HG02571 (cell line): Measurements from ENCODE around the gene ITGAV.

Source experiments
- ATAC-seq: cut with Tn5 transposase; IDR thresholded peaks from one replicate; pipeline ENCODE4 v1.9.1; 2021; ENCODE audit warnings: mild to moderate bottlenecking, moderate library complexity; ENCODE audit not compliant: unreplicated experiment

Gene ITGAV

GRCh38 chr2:186612026-186612425 lies 22.2 kb downstream of the ITGAV start:
- no peak for ATAC-seq

- no peak for ATAC-seq
These were observed 22.9 kb downstream of the ITGAV start for GRCh38 chr2:186612555-186613440.

GRCh38 chr2:186614373-186614772 lies 24.5 kb downstream of the ITGAV start:
- no peak for ATAC-seq

GRCh38 chr2:186617148-186617547 lies 27.3 kb downstream of the ITGAV start:
- ATAC-seq: no peak

- no peak for ATAC-seq
These were observed 27.9 kb downstream of the ITGAV start for GRCh38 chr2:186617771-186618170.

- no peak for ATAC-seq
These were observed 28.8 kb downstream of the ITGAV start for GRCh38 chr2:186618696-186619095.

- ATAC-seq: no peak
These were observed 33.2 kb downstream of the ITGAV start for GRCh38 chr2:186623084-186623483.

- ATAC-seq: no peak
These were observed 34.4 kb downstream of the ITGAV start for GRCh38 chr2:186624276-186624675.

- ATAC-seq: no peak
These were observed 39.6 kb downstream of the ITGAV start for GRCh38 chr2:186629250-186629996.

- ATAC-seq: no peak
These were observed 42.6 kb downstream of the ITGAV start for GRCh38 chr2:186632417-186632816.

- no peak for ATAC-seq
These were observed 44.8 kb downstream of the ITGAV start for GRCh38 chr2:186634701-186635100.

GRCh38 chr2:186636800-186637496 lies 47.1 kb downstream of the ITGAV start:
- no peak for ATAC-seq

GRCh38 chr2:186637497-186637800 lies 47.6 kb downstream of the ITGAV start:
- ATAC-seq: no peak

GRCh38 chr2:186639939-186640338 lies 50.1 kb downstream of the ITGAV start:
- peak; percentile 61 for ATAC-seq

GRCh38 chr2:186641132-186641806 lies 51.4 kb downstream of the ITGAV start:
- ATAC-seq: no peak

- ATAC-seq: peak; percentile 75
These were observed 52.0 kb downstream of the ITGAV start for GRCh38 chr2:186641807-186642321.

GRCh38 chr2:186644791-186645190 lies 54.9 kb downstream of the ITGAV start:
- ATAC-seq: no peak

GRCh38 chr2:186645999-186646398 lies 56.1 kb downstream of the ITGAV start:
- no peak for ATAC-seq

GRCh38 chr2:186648130-186648529 lies 58.3 kb downstream of the ITGAV start:
- ATAC-seq: no peak

- ATAC-seq: no peak
These were observed 63.7 kb downstream of the ITGAV start for GRCh38 chr2:186653511-186653910.

GRCh38 chr2:186659383-186659782 lies 69.5 kb downstream of the ITGAV start:
- ATAC-seq: no peak
